Measurements from ENCODE around the gene HUNK. TPM values are rescaled to one million over a fixed set of nuclear protein-coding genes. Genes with fewer than 3 reads are reported as not detected.
"Not testable (repeated sequence)": the region's sequence is repeated elsewhere in the genome, so short reads cannot be mapped to it uniquely, and the experiment has no call there.

HUNK gene
- total RNA-seq, 2 experiments from 2014 or later = 0.10 to 0.20 TPM

- H3K4me3 Mint-ChIP-seq = no peak overlapping the region
- no peaks in the 10 kb centered on the region for H3K4me1 Mint-ChIP-seq (ENCODE audit: low read depth)
- H3K9me3 Mint-ChIP-seq = no peaks in the 10 kb centered on the region
- no peaks in the 10 kb centered on the region for H3K36me3 Mint-ChIP-seq (ENCODE audit: low read depth)
- intact Hi-C loops (cut with micrococcal nuclease) = no loop called here
- CTCF ChIA-PET = no interaction called here
- no peak for DNase-seq
- no peak overlapping the region for H3K27ac Mint-ChIP-seq
- peaks cover 22% of the 10 kb centered on the region for H3K27me3 Mint-ChIP-seq (ENCODE audit: low read depth)
These were observed 59.6 kb downstream of the HUNK start for GRCh38 chr21:31932470-31932764.

- CTCF ChIA-PET = no interaction called here
- H3K4me1 Mint-ChIP-seq (ENCODE audit: low read depth) = no peaks in the 10 kb centered on the region
- DNase-seq = no peak
- H3K27ac Mint-ChIP-seq = no peak overlapping the region
- intact Hi-C loops (cut with micrococcal nuclease) = no loop called here
- H3K27me3 Mint-ChIP-seq (ENCODE audit: low read depth) = peaks cover 10% of the 10 kb centered on the region
- no peak overlapping the region for H3K4me3 Mint-ChIP-seq
- no peaks in the 10 kb centered on the region for H3K9me3 Mint-ChIP-seq
- H3K36me3 Mint-ChIP-seq (ENCODE audit: low read depth) = no peaks in the 10 kb centered on the region
These were observed 64.5 kb downstream of the HUNK start for GRCh38 chr21:31937303-31937702.

- H3K4me3 Mint-ChIP-seq = no peak overlapping the region
- H3K9me3 Mint-ChIP-seq = no peaks in the 10 kb centered on the region
- intact Hi-C loops (cut with micrococcal nuclease) = no loop called here
- no peak for DNase-seq
- peaks cover 2% of the 10 kb centered on the region for H3K27me3 Mint-ChIP-seq (ENCODE audit: low read depth)
- CTCF ChIA-PET = no interaction called here
- H3K36me3 Mint-ChIP-seq (ENCODE audit: low read depth) = no peaks in the 10 kb centered on the region
- H3K27ac Mint-ChIP-seq = no peak overlapping the region
- no peaks in the 10 kb centered on the region for H3K4me1 Mint-ChIP-seq (ENCODE audit: low read depth)
These were observed 65.8 kb downstream of the HUNK start for GRCh38 chr21:31938330-31939301.

- Mint-ChIP-seq H3K36me3 (ENCODE audit: low read depth) (no peaks in the 10 kb centered on the region), H3K9me3 (no peaks in the 10 kb centered on the region), H3K27ac (no peak overlapping the region), H3K27me3 (ENCODE audit: low read depth) (peaks cover 7% of the 10 kb centered on the region), H3K4me1 (ENCODE audit: low read depth) (no peaks in the 10 kb centered on the region), H3K4me3 (no peak overlapping the region)
- DNase-seq = no peak
- intact Hi-C loops (cut with micrococcal nuclease) = no loop called here
- CTCF ChIA-PET = no interaction called here
These were observed 68.9 kb downstream of the HUNK start for GRCh38 chr21:31941694-31942093.

- CTCF ChIA-PET = no interaction called here
- Mint-ChIP-seq H3K36me3 (ENCODE audit: low read depth) (no peaks in the 10 kb centered on the region), H3K27me3 (ENCODE audit: low read depth) (peaks cover 13% of the 10 kb centered on the region), H3K4me1 (ENCODE audit: low read depth) (no peaks in the 10 kb centered on the region), H3K9me3 (no peaks in the 10 kb centered on the region), H3K4me3 (no peak overlapping the region), H3K27ac (no peak overlapping the region)
- no peak for DNase-seq
- intact Hi-C loops (cut with micrococcal nuclease) = no loop called here
These were observed 70.7 kb downstream of the HUNK start for GRCh38 chr21:31943561-31943960.

GRCh38 chr21:31945141-31945540 is 72.3 kb downstream of the HUNK start:
- H3K27ac Mint-ChIP-seq = no peak overlapping the region
- DNase-seq = no peak
- intact Hi-C loops (cut with micrococcal nuclease) = no loop called here
- peaks cover 13% of the 10 kb centered on the region for H3K27me3 Mint-ChIP-seq (ENCODE audit: low read depth)
- no peaks in the 10 kb centered on the region for H3K4me1 Mint-ChIP-seq (ENCODE audit: low read depth)
- CTCF ChIA-PET = interaction anchor here (0.6 kb wide), 1 partner anchor 164 kb away, joined by 3 read pairs; no protein-coding TSS in a partner anchor
- H3K36me3 Mint-ChIP-seq (ENCODE audit: low read depth) = no peaks in the 10 kb centered on the region
- H3K9me3 Mint-ChIP-seq = no peaks in the 10 kb centered on the region
- H3K4me3 Mint-ChIP-seq = no peak overlapping the region

GRCh38 chr21:31945546-31945945 is 72.7 kb downstream of the HUNK start:
- no peak for DNase-seq
- H3K4me1 Mint-ChIP-seq (ENCODE audit: low read depth) = no peaks in the 10 kb centered on the region
- intact Hi-C loops (cut with micrococcal nuclease) = no loop called here
- CTCF ChIA-PET = interaction anchor here (0.6 kb wide), 2 partner anchors 95 to 163 kb away, joined by 3 read pairs; no protein-coding TSS in a partner anchor
- no peaks in the 10 kb centered on the region for H3K9me3 Mint-ChIP-seq
- no peak overlapping the region for H3K4me3 Mint-ChIP-seq
- no peak overlapping the region for H3K27ac Mint-ChIP-seq
- no peaks in the 10 kb centered on the region for H3K36me3 Mint-ChIP-seq (ENCODE audit: low read depth)
- peaks cover 13% of the 10 kb centered on the region for H3K27me3 Mint-ChIP-seq (ENCODE audit: low read depth)

- Mint-ChIP-seq H3K27me3 (ENCODE audit: low read depth) (peaks cover 13% of the 10 kb centered on the region), H3K4me1 (ENCODE audit: low read depth) (no peaks in the 10 kb centered on the region), H3K9me3 (no peaks in the 10 kb centered on the region), H3K27ac (no peak overlapping the region), H3K4me3 (no peak overlapping the region), H3K36me3 (ENCODE audit: low read depth) (no peaks in the 10 kb centered on the region)
- CTCF ChIA-PET = interaction anchor here (0.6 kb wide), 1 partner anchor 94 kb away, joined by 3 read pairs; no protein-coding TSS in a partner anchor
- intact Hi-C loops (cut with micrococcal nuclease) = no loop called here
- DNase-seq = no peak
These were observed 73.4 kb downstream of the HUNK start for GRCh38 chr21:31946231-31946630.

GRCh38 chr21:31946876-31947550 is 74.2 kb downstream of the HUNK start:
- DNase-seq; H3K27ac Mint-ChIP-seq; H3K9me3 Mint-ChIP-seq; H3K4me3 Mint-ChIP-seq; intact Hi-C loops (cut with micrococcal nuclease); H3K36me3 Mint-ChIP-seq (ENCODE audit: low read depth); CTCF ChIA-PET; H3K4me1 Mint-ChIP-seq (ENCODE audit: low read depth): not testable (repeated sequence)
- H3K27me3 Mint-ChIP-seq (ENCODE audit: low read depth) = peaks cover 11% of the 10 kb centered on the region

- Mint-ChIP-seq H3K27ac (no peak overlapping the region), H3K9me3 (no peaks in the 10 kb centered on the region), H3K4me1 (ENCODE audit: low read depth) (no peaks in the 10 kb centered on the region), H3K36me3 (ENCODE audit: low read depth) (no peaks in the 10 kb centered on the region), H3K27me3 (ENCODE audit: low read depth) (peaks cover 11% of the 10 kb centered on the region), H3K4me3 (no peak overlapping the region)
- CTCF ChIA-PET = no interaction called here
- intact Hi-C loops (cut with micrococcal nuclease) = no loop called here
- no peak for DNase-seq
These were observed 75.9 kb downstream of the HUNK start for GRCh38 chr21:31948676-31949075.

GRCh38 chr21:31952828-31953227 is 80.0 kb downstream of the HUNK start:
- CTCF ChIA-PET = no interaction called here

GRCh38 chr21:31957631-31958030 is 84.8 kb downstream of the HUNK start:
- peaks cover 3% of the 10 kb centered on the region for H3K4me1 Mint-ChIP-seq (ENCODE audit: low read depth)
- H3K27ac Mint-ChIP-seq = no peak overlapping the region
- peaks cover 2% of the 10 kb centered on the region for H3K9me3 Mint-ChIP-seq
- peak; percentile 19 for DNase-seq
- peaks cover 7% of the 10 kb centered on the region for H3K27me3 Mint-ChIP-seq (ENCODE audit: low read depth)
- intact Hi-C loops (cut with micrococcal nuclease) = no loop called here
- no peak overlapping the region for H3K4me3 Mint-ChIP-seq
- CTCF ChIA-PET = no interaction called here
- H3K36me3 Mint-ChIP-seq (ENCODE audit: low read depth) = no peaks in the 10 kb centered on the region

More at GRCh38 chr21:31952828-31953227, 80.0 kb downstream of the HUNK start:
- Mint-ChIP-seq H3K4me3 (no peak overlapping the region), H3K27me3 (ENCODE audit: low read depth) (peaks cover 4% of the 10 kb centered on the region), H3K9me3 (no peaks in the 10 kb centered on the region), H3K36me3 (ENCODE audit: low read depth) (no peaks in the 10 kb centered on the region), H3K4me1 (ENCODE audit: low read depth) (peaks cover 3% of the 10 kb centered on the region), H3K27ac (no peak overlapping the region)
- intact Hi-C loops (cut with micrococcal nuclease) = no loop called here
- no peak for DNase-seq

- peaks cover 2% of the 10 kb centered on the region for H3K9me3 Mint-ChIP-seq
- no peak overlapping the region for H3K27ac Mint-ChIP-seq
- CTCF ChIA-PET = no interaction called here
- no peak overlapping the region for H3K4me3 Mint-ChIP-seq
- peaks cover 3% of the 10 kb centered on the region for H3K4me1 Mint-ChIP-seq (ENCODE audit: low read depth)
- H3K27me3 Mint-ChIP-seq (ENCODE audit: low read depth) = peaks cover 9% of the 10 kb centered on the region
- no peak for DNase-seq
- no peaks in the 10 kb centered on the region for H3K36me3 Mint-ChIP-seq (ENCODE audit: low read depth)
- intact Hi-C loops (cut with micrococcal nuclease) = no loop called here
These were observed 87.1 kb downstream of the HUNK start for GRCh38 chr21:31959881-31960280.
